ENCODE results near the gene SHANK1.

Gene SHANK1

DNA sequence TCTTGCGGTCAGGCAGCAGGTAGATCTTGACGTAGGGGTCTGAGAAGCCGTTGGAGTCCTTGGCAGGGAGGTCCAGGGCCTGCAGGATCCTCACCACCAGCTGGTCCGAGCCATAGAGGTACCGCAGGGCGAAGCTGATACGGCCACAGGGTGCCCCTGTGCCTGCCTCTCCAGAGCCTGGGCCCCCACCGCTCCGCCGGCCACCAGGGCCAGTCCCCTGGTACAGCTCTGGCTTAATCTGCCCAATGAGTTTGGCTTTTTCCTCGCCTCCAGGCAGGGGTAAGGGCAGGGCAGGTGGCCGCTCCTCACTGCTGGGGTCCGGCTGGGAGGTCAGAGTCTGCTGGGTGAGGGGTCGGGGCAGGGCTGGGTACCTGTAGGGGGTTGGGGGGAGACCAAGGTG is 89.8 kb downstream of the SHANK1 start:
- Histone ChIP-seq H3K36me3 (ENCODE audit: insufficient read depth) (no peaks in the 10 kb centered on the region), H3K4me3 (IDR thresholded peaks at IDR 0.05; ENCODE audit: insufficient read depth, low read depth, low read length) (no peak overlapping the region)
- TF ChIP-seq, protein P1, sequence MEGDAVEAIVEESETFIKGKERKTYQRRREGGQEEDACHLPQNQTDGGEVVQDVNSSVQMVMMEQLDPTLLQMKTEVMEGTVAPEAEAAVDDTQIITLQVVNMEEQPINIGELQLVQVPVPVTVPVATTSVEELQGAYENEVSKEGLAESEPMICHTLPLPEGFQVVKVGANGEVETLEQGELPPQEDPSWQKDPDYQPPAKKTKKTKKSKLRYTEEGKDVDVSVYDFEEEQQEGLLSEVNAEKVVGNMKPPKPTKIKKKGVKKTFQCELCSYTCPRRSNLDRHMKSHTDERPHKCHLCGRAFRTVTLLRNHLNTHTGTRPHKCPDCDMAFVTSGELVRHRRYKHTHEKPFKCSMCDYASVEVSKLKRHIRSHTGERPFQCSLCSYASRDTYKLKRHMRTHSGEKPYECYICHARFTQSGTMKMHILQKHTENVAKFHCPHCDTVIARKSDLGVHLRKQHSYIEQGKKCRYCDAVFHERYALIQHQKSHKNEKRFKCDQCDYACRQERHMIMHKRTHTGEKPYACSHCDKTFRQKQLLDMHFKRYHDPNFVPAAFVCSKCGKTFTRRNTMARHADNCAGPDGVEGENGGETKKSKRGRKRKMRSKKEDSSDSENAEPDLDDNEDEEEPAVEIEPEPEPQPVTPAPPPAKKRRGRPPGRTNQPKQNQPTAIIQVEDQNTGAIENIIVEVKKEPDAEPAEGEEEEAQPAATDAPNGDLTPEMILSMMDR (conservative IDR thresholded peaks at IDR 0.05; ENCODE audit: low read depth, low read length): no peak

DNA sequence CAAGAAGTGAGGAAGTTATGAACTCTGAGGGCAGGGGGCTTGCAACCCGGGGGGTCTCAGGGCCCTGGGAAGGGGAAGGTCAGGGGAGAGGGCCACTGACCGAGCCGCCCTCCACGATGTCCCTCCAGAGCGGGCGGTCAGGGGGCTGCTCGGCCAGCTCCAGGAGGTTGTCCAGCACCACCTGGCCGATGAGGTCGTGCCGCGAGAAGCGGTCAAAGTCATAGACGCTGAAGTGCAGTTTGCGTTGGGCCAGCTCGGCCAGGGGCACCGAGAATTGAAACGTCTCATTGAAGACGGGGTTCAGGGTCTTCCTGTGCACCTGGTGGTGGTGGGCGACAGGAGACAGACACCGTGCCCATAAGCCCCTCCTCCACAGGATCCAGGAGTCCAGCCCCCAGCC is 90.4 kb downstream of the SHANK1 start:
- no peaks in the 10 kb centered on the region for H3K79me2 ChIP-seq (ENCODE audit: insufficient read depth, low read depth)
- H2AFZ ChIP-seq (ENCODE audit: low read depth): no peak overlapping the region
- no peaks in the 10 kb centered on the region for H3K4me1 ChIP-seq (ENCODE audit: low read depth, poor library complexity, severe bottlenecking)
- no peaks in the 10 kb centered on the region for H3K36me3 ChIP-seq (ENCODE audit: insufficient read depth)
- no peak overlapping the region for H3K9ac ChIP-seq
- H3K27ac ChIP-seq: no peak overlapping the region
- no peak overlapping the region for H3K4me3 ChIP-seq (IDR thresholded peaks at IDR 0.05; ENCODE audit: insufficient read depth, low read depth, low read length)
- H3K27me3 ChIP-seq (ENCODE audit: insufficient read depth, low read depth): peaks cover 8% of the 10 kb centered on the region; the same call in 1 of the 2 replicates
- TF ChIP-seq, protein P1 (conservative IDR thresholded peaks at IDR 0.05; ENCODE audit: low read depth, low read length): no peak
- no peak overlapping the region for H3K4me2 ChIP-seq
- H4K20me1 ChIP-seq (ENCODE audit: insufficient read depth): no peaks in the 10 kb centered on the region

More for the DNA sequence above, 89.8 kb downstream of the SHANK1 start:
- no peak overlapping the region for H3K9ac ChIP-seq
- H3K79me2 ChIP-seq (ENCODE audit: insufficient read depth, low read depth): no peaks in the 10 kb centered on the region
- H2AFZ ChIP-seq (ENCODE audit: low read depth): no peak overlapping the region
- H3K27ac ChIP-seq: no peak overlapping the region
- H3K4me1 ChIP-seq (ENCODE audit: low read depth, poor library complexity, severe bottlenecking): no peaks in the 10 kb centered on the region
- H3K27me3 ChIP-seq (ENCODE audit: insufficient read depth, low read depth): peaks cover 8% of the 10 kb centered on the region; the same call in 1 of the 2 replicates
- H3K4me2 ChIP-seq: no peak overlapping the region
- no peaks in the 10 kb centered on the region for H4K20me1 ChIP-seq (ENCODE audit: insufficient read depth)

DNA sequence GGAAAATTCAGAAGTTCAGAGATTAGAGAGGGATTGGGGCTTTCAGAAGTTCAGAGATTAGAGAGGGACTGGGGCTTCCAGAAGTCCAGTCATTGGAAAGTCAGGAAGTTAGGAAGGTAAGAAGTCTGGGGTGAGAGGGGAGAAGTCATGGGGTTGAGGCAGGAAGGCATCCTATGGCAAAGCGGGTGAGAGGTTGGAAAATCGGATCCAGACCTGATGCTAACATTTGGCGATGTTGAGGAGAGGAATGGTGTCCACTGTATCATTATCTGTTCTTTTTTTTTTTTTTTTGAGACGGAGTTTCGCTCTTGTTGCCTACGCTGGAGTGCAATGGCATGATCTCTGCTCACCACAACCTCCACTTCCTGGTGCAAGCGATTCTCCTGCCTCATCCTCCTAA is 91.1 kb downstream of the SHANK1 start:
- no peak overlapping the region for H3K4me2 ChIP-seq
- H3K79me2 ChIP-seq (ENCODE audit: insufficient read depth, low read depth): no peaks in the 10 kb centered on the region
- H3K27ac ChIP-seq: no peak overlapping the region
- no peaks in the 10 kb centered on the region for H3K36me3 ChIP-seq (ENCODE audit: insufficient read depth)
- H3K4me1 ChIP-seq (ENCODE audit: low read depth, poor library complexity, severe bottlenecking): no peaks in the 10 kb centered on the region
- no peak overlapping the region for H3K4me3 ChIP-seq (IDR thresholded peaks at IDR 0.05; ENCODE audit: insufficient read depth, low read depth, low read length)
- H3K9ac ChIP-seq: no peak overlapping the region
- no peak overlapping the region for H2AFZ ChIP-seq (ENCODE audit: low read depth)
- no peaks in the 10 kb centered on the region for H4K20me1 ChIP-seq (ENCODE audit: insufficient read depth)
- TF ChIP-seq, protein P1 (conservative IDR thresholded peaks at IDR 0.05; ENCODE audit: low read depth, low read length): no peak
- H3K27me3 ChIP-seq (ENCODE audit: insufficient read depth, low read depth): peaks cover 8% of the 10 kb centered on the region; the same call in 1 of the 2 replicates

DNA sequence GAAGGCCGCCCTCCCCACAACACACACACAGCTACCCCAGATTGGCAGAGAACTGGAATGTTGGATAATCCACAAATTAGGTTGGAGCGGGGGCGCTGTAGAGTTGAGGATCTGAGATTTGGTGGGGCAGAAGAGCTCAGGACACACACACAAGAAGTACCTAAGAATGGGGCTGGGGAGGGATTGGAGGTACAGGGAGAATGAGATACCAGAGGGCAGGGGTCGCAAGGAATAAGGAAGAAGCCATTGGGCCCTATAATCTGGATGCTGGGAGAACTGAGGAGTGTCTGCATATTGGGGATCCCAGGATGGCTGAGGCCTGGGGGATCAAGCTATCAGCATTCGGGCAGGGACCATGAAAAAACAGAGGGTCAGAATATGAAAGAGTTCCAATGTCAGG is 91.5 kb downstream of the SHANK1 start:
- Histone ChIP-seq H2AFZ (ENCODE audit: low read depth) (no peak overlapping the region), H4K20me1 (ENCODE audit: insufficient read depth) (no peaks in the 10 kb centered on the region), H3K79me2 (ENCODE audit: insufficient read depth, low read depth) (no peaks in the 10 kb centered on the region), H3K4me1 (ENCODE audit: low read depth, poor library complexity, severe bottlenecking) (no peaks in the 10 kb centered on the region), H3K36me3 (ENCODE audit: insufficient read depth) (no peaks in the 10 kb centered on the region), H3K4me2 (no peak overlapping the region), H3K9ac (no peak overlapping the region), H3K27me3 (ENCODE audit: insufficient read depth, low read depth) (peaks cover 8% of the 10 kb centered on the region; the same call in 1 of the 2 replicates), H3K4me3 (IDR thresholded peaks at IDR 0.05; ENCODE audit: insufficient read depth, low read depth, low read length) (no peak overlapping the region), H3K27ac (no peak overlapping the region)
- TF ChIP-seq, protein P1 (conservative IDR thresholded peaks at IDR 0.05; ENCODE audit: low read depth, low read length): no peak

Data from KMS-11 (cell line).